Body of pancreas (tissue), 4 donors: ENCODE results near the gene MCEE.

ENCODE experiments used
- CTCF ChIP-seq, 7 experiments: fragments of 450-650 bp in 4 of 7; fragments of 200-600 bp in 3 of 7; sonication (generic) in 3 of 7; IDR thresholded peaks; one replicate each; pipeline ENCODE4 v1.5.1; 2016 to 2019; ENCODE audit warnings: antibody characterized with exemption in 7 of 7
- POLR2A ChIP-seq, 3 donors: fragments of 450-650 bp; IDR thresholded peaks; one replicate each; pipeline ENCODE4 v1.6.1; 2016; ENCODE audit warnings: antibody characterized with exemption in 3 of 3, mild to moderate bottlenecking in 2 of 3

GRCh38 chr2:71113843-71114242 lies 16.2 kb downstream of the MCEE start:
- TF ChIP-seq POLR2A (IDR thresholded peaks at IDR 0.05) (no peak), CTCF (IDR thresholded peaks at IDR 0.05) (no peak)
